Measurements from ENCODE around the gene HOXC5. TPM values are rescaled to one million over a fixed set of nuclear protein-coding genes. Genes with fewer than 3 reads are reported as not detected.

HOXC5 gene
- total RNA-seq, 1 donor from 2014 or later, result not detected

DNA sequence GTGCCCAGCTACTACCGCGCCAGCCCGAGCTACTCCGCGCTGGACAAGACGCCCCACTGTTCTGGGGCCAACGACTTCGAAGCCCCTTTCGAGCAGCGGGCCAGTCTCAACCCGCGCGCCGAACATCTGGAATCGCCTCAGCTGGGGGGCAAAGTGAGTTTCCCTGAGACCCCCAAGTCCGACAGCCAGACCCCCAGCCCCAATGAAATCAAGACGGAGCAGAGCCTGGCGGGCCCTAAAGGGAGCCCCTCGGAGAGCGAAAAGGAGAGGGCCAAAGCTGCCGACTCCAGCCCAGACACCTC is 47.2 kb upstream of the HOXC5 start:
- TF ChIP-seq, protein P1, sequence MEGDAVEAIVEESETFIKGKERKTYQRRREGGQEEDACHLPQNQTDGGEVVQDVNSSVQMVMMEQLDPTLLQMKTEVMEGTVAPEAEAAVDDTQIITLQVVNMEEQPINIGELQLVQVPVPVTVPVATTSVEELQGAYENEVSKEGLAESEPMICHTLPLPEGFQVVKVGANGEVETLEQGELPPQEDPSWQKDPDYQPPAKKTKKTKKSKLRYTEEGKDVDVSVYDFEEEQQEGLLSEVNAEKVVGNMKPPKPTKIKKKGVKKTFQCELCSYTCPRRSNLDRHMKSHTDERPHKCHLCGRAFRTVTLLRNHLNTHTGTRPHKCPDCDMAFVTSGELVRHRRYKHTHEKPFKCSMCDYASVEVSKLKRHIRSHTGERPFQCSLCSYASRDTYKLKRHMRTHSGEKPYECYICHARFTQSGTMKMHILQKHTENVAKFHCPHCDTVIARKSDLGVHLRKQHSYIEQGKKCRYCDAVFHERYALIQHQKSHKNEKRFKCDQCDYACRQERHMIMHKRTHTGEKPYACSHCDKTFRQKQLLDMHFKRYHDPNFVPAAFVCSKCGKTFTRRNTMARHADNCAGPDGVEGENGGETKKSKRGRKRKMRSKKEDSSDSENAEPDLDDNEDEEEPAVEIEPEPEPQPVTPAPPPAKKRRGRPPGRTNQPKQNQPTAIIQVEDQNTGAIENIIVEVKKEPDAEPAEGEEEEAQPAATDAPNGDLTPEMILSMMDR (IDR thresholded peaks at IDR 0.05; ENCODE audit: partially characterized antibody, unreplicated experiment), result no peak
- peaks cover 7% of the 10 kb centered on the region for H3K9me3 Mint-ChIP-seq (ENCODE audit: unreplicated experiment)
- H3K27me3 Mint-ChIP-seq (ENCODE audit: unreplicated experiment), result peaks cover 59% of the 10 kb centered on the region
- no peaks in the 10 kb centered on the region for H3K36me3 Mint-ChIP-seq (ENCODE audit: unreplicated experiment)
- DNase-seq, result no peak
- no peak overlapping the region for H3K27ac Mint-ChIP-seq (ENCODE audit: unreplicated experiment)
- no peaks in the 10 kb centered on the region for H3K4me1 Mint-ChIP-seq (ENCODE audit: low read depth, unreplicated experiment)
- no peak overlapping the region for H3K4me3 Mint-ChIP-seq (ENCODE audit: unreplicated experiment)

DNA sequence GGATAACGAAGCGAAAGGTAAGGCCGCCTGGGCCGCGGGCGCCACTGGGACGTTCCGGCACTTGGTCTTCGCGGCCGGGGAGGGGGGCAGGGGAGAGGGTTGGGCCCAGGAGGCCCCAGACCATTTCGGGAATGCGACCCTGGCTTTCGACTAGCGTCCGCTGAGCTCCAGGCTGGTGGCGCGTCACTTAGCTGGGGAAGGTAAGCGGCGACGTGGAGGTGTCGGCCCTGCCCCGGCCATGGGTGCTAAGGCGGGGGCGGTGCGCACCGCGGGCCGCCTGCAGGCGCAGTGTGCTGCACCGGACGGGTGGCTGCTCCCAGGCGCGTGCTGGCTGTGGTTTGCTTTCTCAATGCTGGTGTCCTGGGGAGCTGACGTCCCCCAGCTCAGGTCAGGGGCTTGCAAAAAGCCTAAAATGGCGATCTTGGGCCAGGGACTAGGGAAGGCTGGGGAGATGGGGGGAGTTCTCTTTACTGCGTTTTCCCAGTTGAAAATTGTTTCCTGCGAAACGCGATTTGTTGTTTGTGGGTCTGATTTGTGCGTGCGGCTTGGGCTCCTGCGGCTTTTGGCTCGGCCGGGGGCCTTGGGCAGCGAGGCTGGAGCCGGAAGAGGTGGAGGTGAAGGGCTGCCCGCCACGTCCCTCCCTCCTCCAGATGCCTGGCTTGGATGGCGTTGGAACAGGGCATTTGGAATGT is 46.7 kb upstream of the HOXC5 start:
- H3K27me3 Mint-ChIP-seq (ENCODE audit: unreplicated experiment), result peaks cover 56% of the 10 kb centered on the region

DNA sequence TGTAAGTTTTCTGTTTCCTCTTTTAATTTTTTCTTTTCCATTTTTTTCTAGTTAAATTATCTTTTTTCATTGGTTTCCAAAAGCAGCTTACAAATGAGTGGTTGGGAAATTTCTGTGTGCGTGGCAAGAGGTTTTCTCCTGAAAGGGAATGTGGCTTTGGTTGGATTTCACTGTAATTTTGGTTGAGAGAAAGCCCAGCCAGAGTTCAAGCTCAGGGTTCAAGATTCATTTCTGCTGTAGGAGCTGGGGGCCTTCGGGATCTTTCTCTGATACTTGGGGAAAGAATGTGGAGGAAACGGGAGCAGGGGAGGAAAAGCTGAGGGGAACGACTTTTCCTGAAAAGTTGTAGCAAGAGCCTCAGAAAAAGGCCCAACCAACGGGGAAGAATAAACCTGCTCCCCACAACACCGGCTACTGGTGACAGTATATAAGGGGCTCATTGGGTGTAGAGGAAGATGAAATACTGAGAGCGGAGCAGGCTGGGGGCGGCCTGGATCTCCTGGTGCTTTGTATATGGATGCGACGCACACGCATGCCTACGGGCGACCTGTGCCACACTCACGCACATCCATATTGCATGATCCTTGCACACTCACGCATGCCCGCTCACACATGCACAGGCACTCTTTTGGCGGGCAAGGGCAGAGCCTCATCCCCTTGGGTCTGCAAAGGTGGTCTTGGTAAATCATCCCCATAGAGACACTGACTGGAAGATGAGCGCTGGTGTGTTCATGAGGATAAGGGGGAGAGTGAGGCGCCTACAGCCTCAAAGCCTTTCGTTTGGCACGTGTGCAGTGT is 46.0 kb upstream of the HOXC5 start:
- TF ChIP-seq, protein P1 (IDR thresholded peaks at IDR 0.05; ENCODE audit: partially characterized antibody, unreplicated experiment), result no peak
- H3K36me3 Mint-ChIP-seq (ENCODE audit: unreplicated experiment), result no peaks in the 10 kb centered on the region
- H3K27ac Mint-ChIP-seq (ENCODE audit: unreplicated experiment), result no peak overlapping the region
- peaks cover 57% of the 10 kb centered on the region for H3K27me3 Mint-ChIP-seq (ENCODE audit: unreplicated experiment)
- no peak overlapping the region for H3K4me3 Mint-ChIP-seq (ENCODE audit: unreplicated experiment)
- H3K9me3 Mint-ChIP-seq (ENCODE audit: unreplicated experiment), result peaks cover 7% of the 10 kb centered on the region
- DNase-seq, result no peak
- no peaks in the 10 kb centered on the region for H3K4me1 Mint-ChIP-seq (ENCODE audit: low read depth, unreplicated experiment)

More for the DNA sequence above, 46.7 kb upstream of the HOXC5 start:
- no peak overlapping the region for H3K27ac Mint-ChIP-seq (ENCODE audit: unreplicated experiment)
- DNase-seq, result no peak
- H3K4me3 Mint-ChIP-seq (ENCODE audit: unreplicated experiment), result no peak overlapping the region
- peaks cover 7% of the 10 kb centered on the region for H3K9me3 Mint-ChIP-seq (ENCODE audit: unreplicated experiment)
- TF ChIP-seq, protein P1 (IDR thresholded peaks at IDR 0.05; ENCODE audit: partially characterized antibody, unreplicated experiment), result no peak
- no peaks in the 10 kb centered on the region for H3K36me3 Mint-ChIP-seq (ENCODE audit: unreplicated experiment)
- H3K4me1 Mint-ChIP-seq (ENCODE audit: low read depth, unreplicated experiment), result no peaks in the 10 kb centered on the region

DNA sequence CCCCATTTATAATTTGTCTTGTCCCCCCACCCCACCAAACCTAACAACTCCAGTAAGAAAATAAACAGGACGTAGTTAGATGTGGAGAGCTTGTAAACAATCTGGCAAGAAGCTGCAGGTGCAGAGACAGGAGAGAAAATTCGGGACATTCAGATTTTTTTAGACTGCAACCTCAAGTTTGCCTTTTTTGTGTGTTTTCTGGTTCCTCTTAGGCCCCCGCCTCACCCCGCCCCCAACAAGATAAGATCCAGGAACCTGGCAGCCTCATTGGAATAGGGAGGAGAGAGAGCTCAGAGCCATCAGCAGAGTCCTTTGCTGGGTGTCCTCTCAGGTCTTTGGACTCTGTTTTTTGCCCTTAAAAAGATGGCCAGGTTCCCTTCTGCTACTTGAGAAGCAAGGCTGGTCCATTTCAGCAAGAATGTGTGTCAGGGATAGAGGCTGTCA is 45.0 kb upstream of the HOXC5 start:
- Mint-ChIP-seq H3K4me3 (ENCODE audit: unreplicated experiment) (no peak overlapping the region), H3K27ac (ENCODE audit: unreplicated experiment) (no peak overlapping the region), H3K36me3 (ENCODE audit: unreplicated experiment) (no peaks in the 10 kb centered on the region)

More for the DNA sequence above, 45.0 kb upstream of the HOXC5 start:
- peaks cover 62% of the 10 kb centered on the region for H3K27me3 Mint-ChIP-seq (ENCODE audit: unreplicated experiment)
- H3K4me1 Mint-ChIP-seq (ENCODE audit: low read depth, unreplicated experiment), result no peaks in the 10 kb centered on the region
- H3K9me3 Mint-ChIP-seq (ENCODE audit: unreplicated experiment), result peaks cover 7% of the 10 kb centered on the region
- no peak for DNase-seq
- TF ChIP-seq, protein P1 (IDR thresholded peaks at IDR 0.05; ENCODE audit: partially characterized antibody, unreplicated experiment), result no peak
